Fibroblast of skin of left quadriceps (primary cell): ENCODE measurements around the gene MAPK11.

Experiments used
- DNase-seq, 2 experiments: peaks; one replicate each; pipeline ENCODE4 v3.0.0-alpha.2; 2013; ENCODE audit warnings: low read depth in 2 of 2

MAPK11 gene

DNA sequence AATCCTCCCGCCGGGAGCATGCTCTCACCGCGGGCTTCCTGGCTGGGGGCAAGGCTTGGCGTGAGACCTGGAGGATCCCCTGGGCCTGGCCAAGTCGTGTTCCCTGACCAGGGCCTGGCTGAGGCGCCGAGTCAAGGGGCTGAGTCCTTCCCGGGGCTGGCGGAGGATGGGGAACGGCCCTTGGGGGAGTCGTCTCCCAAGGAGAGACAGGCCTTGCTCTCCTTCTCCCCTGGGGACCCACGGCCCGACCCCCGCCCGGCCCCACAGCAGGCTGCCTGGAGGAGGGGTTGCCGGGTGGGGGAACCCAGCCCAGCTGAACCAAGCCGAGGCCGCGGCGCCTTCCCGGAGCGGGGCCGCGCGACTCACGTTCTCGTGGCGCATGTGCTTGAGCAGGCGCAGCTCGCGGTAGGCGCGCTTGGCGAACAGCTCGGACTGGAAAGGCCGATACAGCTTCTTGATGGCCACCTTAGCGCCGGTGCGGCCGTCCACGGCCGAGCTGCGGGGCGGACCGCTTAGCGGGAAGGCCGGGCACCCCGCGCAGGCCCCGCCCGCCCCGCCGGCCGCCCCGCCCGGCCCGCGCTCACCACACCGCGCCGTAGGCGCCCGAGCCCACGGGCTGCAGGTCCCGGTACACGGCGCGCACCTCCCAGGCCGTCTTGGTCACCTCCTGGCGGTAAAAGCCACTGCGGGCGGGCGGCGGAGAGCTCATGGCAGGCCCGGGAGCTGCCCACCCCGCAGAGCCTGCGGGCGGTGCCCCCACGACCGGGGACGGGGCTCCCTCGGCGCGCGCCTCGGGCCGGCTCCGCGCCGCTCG lies 9.2 kb downstream of the MAPK11 start:
- DNase-seq = no peak

GRCh38 chr22:50260434-50260800 lies 9.8 kb downstream of the MAPK11 start:
- DNase-seq = no peak

DNA sequence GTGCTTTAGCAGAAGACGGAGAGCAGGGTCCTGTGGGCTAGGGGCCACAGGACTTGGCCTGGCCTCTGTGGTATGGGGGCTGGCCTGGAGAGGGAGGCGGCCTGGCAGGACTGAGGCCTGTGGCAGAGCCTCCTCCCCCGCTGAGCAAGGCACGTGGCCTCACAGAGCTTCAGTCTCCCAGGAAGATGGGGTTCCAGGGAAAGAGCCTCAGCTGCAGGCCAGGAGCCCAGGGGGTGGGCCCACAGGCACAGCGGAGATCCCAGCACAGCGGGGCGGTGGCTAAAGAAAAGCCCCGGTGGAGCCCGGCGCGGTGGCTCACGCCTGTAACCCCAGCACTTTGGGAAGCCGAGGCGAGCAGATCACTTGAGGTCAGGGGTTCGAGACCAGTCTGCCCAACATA lies 10.9 kb downstream of the MAPK11 start:
- DNase-seq = no peak

DNA sequence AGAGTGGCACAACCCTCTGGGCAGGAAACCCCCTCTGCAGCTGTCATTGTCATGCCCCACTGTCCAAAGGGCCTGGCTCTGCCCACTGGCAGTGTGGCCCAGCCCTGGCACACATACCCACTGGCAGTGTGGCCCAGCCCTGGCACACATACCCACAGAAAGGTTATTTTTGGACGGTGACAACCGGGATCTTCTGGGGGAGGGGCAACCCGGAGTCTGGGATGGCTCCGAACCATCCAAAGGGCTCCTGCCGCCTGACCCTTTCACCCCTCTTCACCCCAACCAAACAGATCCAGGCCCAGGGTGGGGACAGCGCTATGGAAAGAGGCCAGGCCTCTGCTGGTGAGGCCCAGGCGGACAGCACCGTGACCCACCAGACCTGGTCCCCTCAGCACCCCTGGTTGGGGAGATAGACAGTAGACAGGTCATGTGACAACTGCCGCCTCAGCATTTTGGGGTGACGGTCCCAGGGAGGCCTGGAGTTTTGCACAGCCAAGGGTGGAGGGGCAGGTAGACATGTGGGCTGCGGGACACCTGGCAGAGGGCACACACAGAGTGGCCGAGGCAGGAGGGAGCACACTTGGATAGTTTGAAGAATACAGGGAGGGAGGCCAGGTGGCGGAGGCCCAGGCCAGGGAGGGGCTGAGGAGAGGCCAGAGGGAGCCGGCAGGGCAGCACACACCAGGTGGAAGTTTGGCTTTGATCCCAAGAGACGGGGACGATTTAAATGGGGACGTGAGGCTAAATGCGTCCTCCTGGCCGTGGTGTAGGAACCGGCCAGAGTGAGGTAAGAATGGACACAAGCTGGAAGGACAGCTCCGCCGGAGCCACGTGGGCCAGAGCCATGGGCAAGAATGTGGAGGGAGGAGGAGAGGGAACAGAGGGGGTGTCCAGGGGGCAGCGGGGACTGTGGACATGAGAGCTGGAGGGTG lies 11.6 kb downstream of the MAPK11 start:
- DNase-seq = no peak

GRCh38 chr22:50257451-50258360 lies 12.5 kb downstream of the MAPK11 start:
- DNase-seq = no peak

- no peak for DNase-seq
Observed at GRCh38 chr22:50257041-50257440, 13.1 kb downstream of the MAPK11 start.

- DNase-seq = no peak
Observed at GRCh38 chr22:50256258-50256862, 13.8 kb downstream of the MAPK11 start.

GRCh38 chr22:50255607-50256006 lies 14.6 kb downstream of the MAPK11 start:
- no peak for DNase-seq

DNA sequence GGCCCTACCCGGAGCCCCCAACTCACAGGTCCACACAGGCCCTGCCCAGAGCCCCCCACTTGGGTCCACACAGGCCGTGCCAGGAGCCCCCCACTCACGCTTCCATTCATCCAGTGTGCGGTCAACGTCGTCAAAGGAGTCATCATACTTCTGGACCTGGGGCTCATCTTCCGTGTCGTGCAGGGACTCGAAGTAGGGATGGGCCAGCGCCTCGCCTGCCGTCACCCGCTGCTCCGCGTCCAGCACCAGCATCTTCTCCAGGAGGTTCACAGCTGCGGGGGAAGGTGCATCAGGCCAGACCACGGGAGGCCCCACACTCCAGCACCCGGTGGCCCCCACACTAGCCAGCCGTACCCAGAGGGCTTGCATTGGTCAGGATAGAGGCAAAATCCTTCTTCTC lies 15.1 kb downstream of the MAPK11 start:
- DNase-seq = no peak

DNA sequence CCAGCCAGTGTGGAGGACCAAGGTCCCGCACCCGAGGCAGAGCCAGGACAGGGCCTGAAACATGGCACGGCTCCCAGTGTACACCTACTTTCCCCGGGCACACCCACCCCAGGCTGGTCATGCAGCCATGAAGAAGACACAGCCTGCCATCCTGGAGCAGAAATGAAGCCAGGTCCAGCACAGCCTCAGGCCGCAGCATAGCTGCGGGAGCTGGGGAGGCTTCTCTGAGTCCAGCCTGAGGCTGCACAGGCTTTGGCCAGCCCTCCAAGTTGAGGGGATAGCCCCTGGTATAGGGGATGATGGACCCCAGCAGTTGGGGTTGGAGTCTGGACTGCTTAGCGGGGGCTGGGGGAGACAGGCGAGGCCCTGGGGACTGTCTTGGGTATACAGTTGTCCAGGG lies 16.2 kb downstream of the MAPK11 start:
- DNase-seq = no peak

DNA sequence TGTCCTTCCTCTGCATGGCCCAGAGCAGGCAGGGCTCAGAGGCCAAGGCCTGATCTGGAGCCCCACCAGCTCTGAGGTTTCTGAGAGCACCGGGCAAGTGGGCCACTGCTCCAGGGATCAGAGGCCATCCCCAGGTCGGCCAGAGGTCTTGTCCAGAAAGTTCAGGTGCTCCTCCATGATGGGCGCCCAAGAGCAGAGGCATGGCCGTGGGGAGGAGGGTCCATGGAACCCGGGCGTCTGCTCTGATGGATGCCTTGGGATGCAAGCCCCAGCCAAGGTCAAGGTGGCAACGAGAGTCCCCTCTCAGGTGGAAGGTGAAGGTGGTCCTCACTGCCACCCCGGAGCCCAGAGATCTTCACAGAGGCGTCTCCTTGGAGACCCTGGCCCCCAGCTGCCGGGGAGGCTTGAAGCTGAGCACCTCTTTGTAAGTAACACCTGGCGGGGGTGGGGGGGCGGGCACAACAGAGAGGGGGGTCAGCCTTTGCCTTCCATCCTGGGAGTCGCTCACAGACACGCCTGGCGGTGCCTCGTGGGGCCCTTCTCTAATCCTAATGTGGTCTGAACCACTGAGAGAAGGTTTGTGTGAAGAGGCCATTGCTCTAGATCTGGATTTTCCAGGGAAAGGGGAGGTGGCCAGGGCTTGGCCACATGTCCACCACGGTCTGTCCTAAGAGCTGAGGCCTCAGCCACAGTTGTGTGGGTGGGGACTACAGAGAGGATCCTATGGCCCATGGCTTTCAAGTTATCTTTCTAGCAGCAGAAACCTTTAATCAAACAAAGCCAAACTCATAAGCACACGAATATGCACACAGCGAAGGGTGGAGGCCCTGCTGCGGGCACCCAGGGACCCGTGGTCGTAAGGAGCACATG lies 16.9 kb downstream of the MAPK11 start:
- DNase-seq = no peak

- DNase-seq = no peak
Observed at GRCh38 chr22:50252082-50253045, 17.8 kb downstream of the MAPK11 start.

DNA sequence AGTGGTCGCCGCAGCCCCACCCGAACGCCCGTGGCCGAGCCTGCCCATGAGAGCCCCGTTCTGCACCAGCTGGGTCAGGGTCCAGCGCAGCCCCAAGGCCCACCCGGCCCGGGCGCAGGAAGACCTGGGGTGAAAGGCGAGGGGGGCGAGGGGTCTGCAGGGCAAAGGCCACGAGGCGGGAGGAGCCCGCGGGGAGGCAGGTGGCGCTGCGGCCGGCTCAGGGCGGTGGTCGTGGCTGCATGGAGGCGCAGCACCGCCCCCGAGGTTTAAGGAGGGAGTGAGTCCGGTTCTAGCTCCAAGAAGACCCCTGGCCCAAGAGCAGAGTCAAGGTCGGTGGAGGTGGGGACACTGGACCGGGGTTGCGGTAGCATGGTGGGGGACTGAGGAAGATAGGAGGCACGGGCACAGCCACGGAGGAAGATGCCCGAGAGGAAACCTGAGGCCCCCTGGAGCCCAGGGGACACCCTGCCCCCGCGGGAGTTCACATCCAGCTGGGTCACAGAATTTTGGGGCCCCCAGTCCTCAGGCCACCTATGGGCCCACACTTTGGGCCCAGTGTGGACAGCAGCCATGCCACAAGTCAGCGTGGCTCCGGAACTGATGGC lies 18.6 kb downstream of the MAPK11 start:
- no peak for DNase-seq

GRCh38 chr22:50250555-50251476 lies 19.4 kb downstream of the MAPK11 start, which contains the start of gene HDAC10:
TSS of gene HDAC10 (minus strand) at chr22:50251265. CDS start at chr22:50251032, 233 bp downstream.
- peak; percentile 53 to 56 for DNase-seq

- DNase-seq = no peak
Observed at GRCh38 chr22:50250249-50250554, 20.0 kb downstream of the MAPK11 start.

DNA sequence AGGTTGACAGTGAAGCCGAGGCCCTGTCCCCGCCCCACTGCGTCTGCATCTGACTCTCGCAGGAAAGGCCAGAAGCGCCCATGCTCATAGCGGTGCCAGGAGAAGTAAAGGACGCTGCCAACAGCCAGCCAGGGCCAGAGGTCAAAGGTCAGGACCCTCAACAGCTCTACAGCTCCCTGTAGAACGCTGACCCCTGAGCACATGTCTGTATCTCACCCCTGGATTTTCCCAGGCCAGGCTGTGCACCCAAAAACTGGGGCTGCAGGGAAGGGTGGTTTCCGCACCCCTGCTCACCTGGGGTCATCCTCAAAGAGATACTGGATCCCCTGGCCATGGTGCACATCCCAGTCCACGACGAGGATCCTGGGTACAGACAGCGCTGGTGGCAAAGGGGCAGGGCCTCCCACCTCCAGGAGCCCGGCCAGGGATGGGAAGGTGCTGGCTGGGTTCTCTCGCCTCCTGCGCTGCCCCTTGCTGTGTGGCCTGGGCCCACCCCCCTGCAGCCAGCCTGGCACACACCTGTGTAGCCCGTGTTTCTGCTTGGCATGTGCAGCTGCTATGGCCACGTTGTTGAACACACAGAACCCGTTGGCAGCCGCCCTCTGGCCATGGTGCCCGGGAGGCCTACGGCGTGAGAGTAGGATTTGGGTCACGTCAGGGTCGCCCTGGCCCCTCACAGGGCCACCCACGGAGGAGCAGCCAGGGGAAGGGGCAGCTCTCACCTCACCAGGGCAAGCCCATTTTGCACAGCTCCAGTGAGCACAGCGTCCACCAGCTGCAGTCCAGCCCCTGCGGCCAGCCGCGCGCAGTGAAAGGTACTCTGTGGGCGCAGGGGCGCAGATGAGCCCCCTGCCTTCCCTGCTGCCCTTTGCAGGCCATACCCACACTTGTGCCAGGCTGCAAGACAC lies 20.6 kb downstream of the MAPK11 start:
- no peak for DNase-seq
